NCI-H524 (cell line): Measurements from ENCODE around the gene ORC1.

ENCODE experiments used
- DNase-seq, 2 experiments: peaks; one replicate each; lab custom pipeline; 2025; lab: John Stamatoyannopoulos, UW

ORC1 gene

GRCh38 chr1:52404116-52404974 lies at the start of gene ORC1, which contains the start of gene PRPF38A:
Gene ORC1 (minus strand): TSS chr1:52404423. CDS start chr1:52402223, 2,200 bp downstream.
Gene PRPF38A (plus strand): TSS chr1:52404602. CDS start chr1:52404750, 148 bp downstream.
- peak; percentile 92 to 96 for DNase-seq

GRCh38 chr1:52444463-52444862 lies 40.2 kb upstream of the ORC1 start:
- DNase-seq: no peak

DNA sequence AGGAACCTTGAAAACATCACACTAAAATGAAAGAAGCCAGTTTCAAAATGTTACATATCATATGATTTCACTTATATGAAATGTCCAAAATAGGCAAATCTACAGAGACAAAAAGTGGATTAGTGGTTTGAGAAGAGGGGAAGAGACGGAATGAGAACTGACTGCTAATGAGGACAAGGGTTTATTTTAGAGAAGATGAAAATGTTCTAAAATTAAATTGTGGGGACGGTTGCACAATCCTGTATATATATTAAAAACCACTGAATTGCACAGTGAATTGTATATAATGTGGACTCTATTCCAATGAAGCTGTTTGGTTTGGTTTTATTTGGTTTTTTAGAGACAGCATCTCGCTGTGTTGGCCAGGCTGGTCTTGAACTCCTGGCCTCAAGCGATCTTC lies 35.8 kb upstream of the ORC1 start:
- DNase-seq: no peak

DNA sequence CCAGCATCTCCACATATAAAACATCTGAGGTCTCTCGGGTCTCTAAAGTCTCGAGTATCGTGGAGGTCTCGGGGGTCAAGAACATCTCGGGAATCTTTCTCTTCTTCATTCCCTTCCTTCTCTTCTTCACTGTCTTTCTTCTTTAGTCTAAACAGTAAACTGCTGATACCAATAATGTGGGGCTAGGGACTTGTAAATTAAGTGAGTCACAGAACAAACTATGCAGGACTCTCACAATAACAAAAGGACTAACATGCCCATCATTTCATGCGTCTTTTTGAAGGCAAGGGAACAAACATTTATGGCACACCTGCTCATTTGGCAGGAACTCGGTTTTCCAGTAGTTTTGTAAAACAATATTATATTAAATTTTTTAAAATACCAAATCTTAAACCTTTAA lies 32.6 kb upstream of the ORC1 start:
- DNase-seq: no peak

DNA sequence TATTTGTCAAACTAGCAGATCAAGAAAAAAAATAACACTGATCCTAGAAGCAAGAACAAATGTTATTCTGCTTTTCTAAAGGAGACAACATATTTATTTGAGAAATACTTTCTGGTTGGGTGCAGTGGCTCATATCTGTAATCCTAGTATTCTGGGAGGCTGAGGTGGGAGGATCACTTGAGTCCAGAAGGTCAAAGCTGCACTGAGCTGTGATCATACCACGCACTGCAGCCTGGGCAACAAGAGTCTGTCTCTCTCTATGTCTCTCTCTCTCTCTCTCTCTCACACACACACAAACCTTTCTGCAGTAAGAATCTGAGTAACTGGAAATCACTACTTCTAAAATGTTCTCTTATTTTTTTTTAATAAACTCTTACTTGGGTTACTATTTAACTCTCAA lies 31.4 kb upstream of the ORC1 start:
- DNase-seq: no peak

DNA sequence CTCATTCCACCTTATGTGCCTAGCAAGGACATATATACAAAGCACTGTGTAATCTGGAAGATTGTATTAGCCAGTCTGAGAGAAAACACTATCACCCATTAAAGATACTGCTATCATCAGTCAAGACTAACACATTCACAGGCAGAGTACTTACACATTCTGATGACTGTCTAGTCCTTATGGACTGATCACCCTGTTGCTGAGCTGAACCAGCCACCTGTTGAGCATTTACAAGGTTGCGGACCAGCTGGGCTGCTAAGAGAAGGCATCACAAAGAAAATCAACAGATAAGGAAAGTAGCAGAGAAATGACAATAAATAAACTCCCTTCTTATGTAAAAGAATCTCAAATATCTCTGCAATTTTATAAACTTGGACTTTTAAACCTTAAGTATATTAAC lies 31.0 kb upstream of the ORC1 start:
- DNase-seq: no peak

DNA sequence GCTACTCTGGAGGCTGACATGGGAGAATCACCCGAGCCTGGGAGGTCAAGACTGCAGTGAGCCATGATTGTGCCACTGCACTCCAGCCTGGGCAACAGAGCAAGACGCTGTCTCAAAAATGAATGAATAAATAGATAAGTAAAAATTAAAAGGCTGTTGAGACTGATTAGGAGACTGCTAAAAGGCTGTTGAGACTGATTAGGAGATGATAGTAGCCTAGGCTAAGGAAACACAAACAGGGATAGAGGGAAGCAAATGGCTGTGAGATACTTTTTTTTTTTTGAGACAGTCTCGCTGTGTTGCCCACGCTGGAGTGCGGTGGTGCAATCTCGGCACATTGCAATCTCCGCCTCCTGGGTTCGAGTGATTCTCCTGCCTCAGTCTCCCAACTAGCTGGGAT lies 28.6 kb upstream of the ORC1 start:
- DNase-seq: no peak

GRCh38 chr1:52427152-52427551 lies 22.9 kb upstream of the ORC1 start:
- DNase-seq: no peak

- no peak for DNase-seq
Measured at GRCh38 chr1:52426371-52426770, 22.1 kb upstream of the ORC1 start.

GRCh38 chr1:52424813-52425212 lies 20.6 kb upstream of the ORC1 start:
- DNase-seq: no peak

- DNase-seq: no peak
Measured at GRCh38 chr1:52424231-52424636, 20.0 kb upstream of the ORC1 start.

DNA sequence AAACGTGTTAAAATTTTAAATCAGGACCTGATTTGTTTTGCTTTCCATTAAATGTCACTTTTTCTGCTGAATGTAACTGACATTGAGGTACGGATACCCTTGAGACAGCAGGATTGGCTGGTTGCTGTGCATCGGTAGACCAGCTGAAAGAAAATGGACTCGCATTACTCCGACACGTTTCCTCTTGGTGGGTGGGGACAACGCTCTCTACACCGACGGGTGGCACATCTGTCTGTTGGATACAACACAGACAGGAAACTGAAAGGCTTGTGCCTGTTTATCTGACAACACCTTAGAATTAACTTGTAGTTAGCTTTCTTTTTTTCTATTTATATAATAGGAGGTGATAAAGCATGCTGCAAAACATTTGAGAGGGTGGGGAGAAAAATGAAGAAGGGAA lies 19.5 kb upstream of the ORC1 start:
- no peak for DNase-seq

GRCh38 chr1:52423055-52423454 lies 18.8 kb upstream of the ORC1 start:
- no peak for DNase-seq

DNA sequence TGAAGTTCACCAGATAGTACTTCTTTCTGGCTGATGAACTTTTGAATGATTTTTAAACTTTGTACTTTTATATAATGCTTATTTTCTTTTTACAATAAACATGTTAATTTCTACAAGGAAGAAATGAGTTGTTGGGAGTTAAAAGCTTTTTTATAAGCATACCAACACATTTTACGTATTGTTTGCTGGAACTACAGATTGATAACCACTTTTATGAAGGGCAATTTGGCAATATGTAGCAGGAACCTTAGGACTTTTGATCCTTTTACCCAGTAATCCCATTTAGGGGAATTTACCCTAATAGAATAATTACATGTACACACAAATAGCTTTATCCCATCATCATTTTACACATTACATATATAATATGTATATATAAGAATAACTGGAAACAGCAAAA lies 16.5 kb upstream of the ORC1 start:
- no peak for DNase-seq

- no peak for DNase-seq
Measured at GRCh38 chr1:52416811-52417210, 12.6 kb upstream of the ORC1 start.

- DNase-seq: no peak
Measured at GRCh38 chr1:52414942-52415341, 10.7 kb upstream of the ORC1 start.

DNA sequence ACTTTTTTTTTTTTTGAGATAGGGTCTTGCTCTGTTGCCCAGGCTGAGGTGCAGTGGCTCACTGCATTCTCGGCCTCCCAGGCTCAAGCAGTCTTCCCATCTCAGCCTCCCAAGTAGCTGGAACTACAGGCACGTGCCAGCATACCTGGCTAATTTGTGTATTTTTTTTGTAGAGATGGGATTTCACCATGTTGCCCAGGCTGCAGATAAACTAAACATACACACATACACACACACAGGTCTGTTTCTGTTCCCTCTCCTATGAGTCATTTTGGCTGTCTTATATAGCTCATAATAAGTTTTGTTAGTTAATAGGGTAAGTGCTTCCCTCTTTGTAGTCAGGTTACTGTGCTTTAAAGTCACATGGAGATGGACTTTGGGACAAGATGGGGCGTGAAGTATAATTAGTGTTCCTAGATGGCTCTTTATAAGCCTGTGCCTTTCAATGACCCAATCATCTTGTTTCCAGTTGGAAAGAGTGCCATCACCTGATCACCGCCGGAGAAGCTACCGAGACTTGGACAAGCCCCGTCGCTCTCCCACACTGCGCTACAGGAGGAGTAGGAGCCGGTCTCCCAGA lies 9.3 kb upstream of the ORC1 start:
- no peak for DNase-seq

- no peak for DNase-seq
Measured at GRCh38 chr1:52404975-52405338, 734 bp upstream of the ORC1 start.

DNA sequence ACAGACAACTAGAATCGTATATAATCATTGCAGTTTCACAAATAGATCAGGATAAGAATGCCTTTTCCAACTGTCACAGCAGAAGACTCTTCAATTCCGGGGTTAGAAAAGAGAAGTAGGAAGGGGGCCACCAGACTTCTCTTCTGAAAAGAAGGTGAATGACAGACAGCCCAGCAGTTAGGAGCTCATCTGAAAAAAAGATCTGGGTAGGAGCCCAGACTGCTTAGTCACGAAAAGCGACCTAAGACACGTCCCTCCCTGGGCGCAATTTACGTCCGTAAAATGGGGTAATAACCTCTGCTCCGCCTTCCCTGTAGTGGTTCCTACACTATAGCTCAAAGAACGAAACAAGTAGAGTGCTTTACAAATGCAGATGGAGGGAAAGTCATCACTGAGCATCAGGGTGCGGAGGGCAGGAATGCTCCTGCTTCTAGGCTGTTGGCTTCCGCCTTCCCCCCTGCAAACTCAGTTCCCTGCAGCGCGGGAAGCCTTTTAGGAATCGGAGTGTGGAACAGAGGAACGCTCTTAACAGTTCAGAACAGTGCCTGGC lies 582 bp downstream of the ORC1 start:
- DNase-seq: peak in 1 of 2 experiments; percentile 55

GRCh38 chr1:52402860-52403240 lies 1.4 kb downstream of the ORC1 start:
- DNase-seq: no peak

GRCh38 chr1:52400131-52400530 lies 4.1 kb downstream of the ORC1 start:
- DNase-seq: no peak

GRCh38 chr1:52399629-52400028 lies 4.6 kb downstream of the ORC1 start:
- no peak for DNase-seq

DNA sequence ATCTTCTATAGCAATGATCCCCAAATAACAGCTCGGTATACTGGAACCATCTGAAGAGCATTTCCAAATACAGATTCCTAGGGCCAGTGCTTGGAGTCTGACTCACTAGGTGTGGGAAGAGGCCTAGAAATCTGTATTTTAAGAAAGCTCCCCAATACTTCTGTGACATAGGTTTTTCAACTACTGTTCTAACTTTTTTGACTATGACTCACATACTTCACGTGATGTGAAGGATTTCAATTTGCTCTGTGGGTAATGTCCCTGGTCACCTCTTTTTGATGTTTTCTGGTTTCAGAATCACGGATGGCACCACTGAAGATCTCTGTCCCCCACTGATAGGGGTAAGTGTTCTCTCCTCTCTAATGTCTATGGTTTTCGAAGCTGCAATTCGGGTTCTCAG lies 11.0 kb downstream of the ORC1 start:
- no peak for DNase-seq
